Effector memory CD4-positive, alpha-beta T cell (primary cell): ENCODE data around the gene USP53.
"Not testable (repeated sequence)": the region's sequence is repeated elsewhere in the genome, so short reads cannot be mapped to it uniquely, and the experiment has no call there.

Experiments used
- DNase-seq, 3 donors: peaks; one replicate each; pipeline ENCODE4 v3.0.0-alpha.2; 2020
- H3K27ac ChIP-seq: 2 replicates; pipeline ENCODE4 v1.7.0; 2013; ENCODE audit warnings: mild to moderate bottlenecking, low read length, moderate library complexity; ENCODE audit not compliant: insufficient read depth, poor library complexity, severe bottlenecking
- H3K27me3 ChIP-seq: replicated peaks from 2 replicates; pipeline ENCODE4 v1.7.0; 2013; ENCODE audit warnings: mild to moderate bottlenecking, low read length; ENCODE audit not compliant: insufficient read depth, control insufficient read depth, poor library complexity, severe bottlenecking
- H3K36me3 ChIP-seq: 2 replicates; pipeline ENCODE4 v1.7.0; 2013; ENCODE audit warnings: mild to moderate bottlenecking, low read length, moderate library complexity; ENCODE audit not compliant: control insufficient read depth, insufficient read depth
- H3K4me1 ChIP-seq: 2 replicates; pipeline ENCODE4 v1.7.0; 2013; ENCODE audit warnings: low read length, mild to moderate bottlenecking; ENCODE audit not compliant: control insufficient read depth, insufficient read depth, poor library complexity, severe bottlenecking
- H3K4me3 ChIP-seq: 2 replicates; pipeline ENCODE4 v1.7.0; 2013; ENCODE audit warnings: low read length, low read depth, mild to moderate bottlenecking; ENCODE audit not compliant: insufficient read depth, poor library complexity, severe bottlenecking
- H3K9me3 ChIP-seq: 2 replicates; pipeline ENCODE4 v1.7.0; 2013; ENCODE audit warnings: mild to moderate bottlenecking, low read length, moderate library complexity; ENCODE audit not compliant: control insufficient read depth
- total RNA-seq, 3 donors: gene quantifications; one replicate each; lab custom pipeline; 2026; lab: John Stamatoyannopoulos, UW

The USP53 gene
- total RNA-seq: 53.3 to 59.8 (median 58.7) reads per million in 3 donors

- Histone ChIP-seq H3K27me3 (no peaks in the 10 kb centered on the region), H3K36me3 (no peaks in the 10 kb centered on the region)
Observed at GRCh38 chr4:119212234-119212963, at the start of gene USP53. Gene USP53, plus strand, starts transcription at chr4:119212713. Its CDS starts 27,047 bp downstream, at chr4:119239760.

GRCh38 chr4:119165767-119166166, 46.7 kb upstream of the USP53 start:
- DNase-seq: no peak
- Histone ChIP-seq H3K27me3 (no peaks in the 10 kb centered on the region), H3K4me1 (no peaks in the 10 kb centered on the region), H3K4me3 (no peak overlapping the region), H3K36me3 (no peaks in the 10 kb centered on the region), H3K27ac (no peak overlapping the region), H3K9me3 (no peaks in the 10 kb centered on the region)

More at GRCh38 chr4:119212234-119212963, at the start of gene USP53:
- DNase-seq: peak; percentile 96 to 97 (median 97)
- Histone ChIP-seq H3K27ac (peak within 1 kb of the TSS; percentile 77), H3K9me3 (no peaks in the 10 kb centered on the region), H3K4me1 (peaks cover 10% of the 10 kb centered on the region), H3K4me3 (peak within 1 kb of the TSS; percentile 78)

- H3K4me3 ChIP-seq: no peak overlapping the region
- H3K27ac ChIP-seq: no peak overlapping the region
- DNase-seq: no peak
- no peaks in the 10 kb centered on the region for H3K36me3 ChIP-seq
- no peaks in the 10 kb centered on the region for H3K9me3 ChIP-seq
- no peaks in the 10 kb centered on the region for H3K4me1 ChIP-seq
- no peaks in the 10 kb centered on the region for H3K27me3 ChIP-seq
Observed at GRCh38 chr4:119170195-119170594, 42.3 kb upstream of the USP53 start.

- Histone ChIP-seq H3K9me3 (no peaks in the 10 kb centered on the region), H3K27ac (no peak overlapping the region), H3K4me3 (no peak overlapping the region), H3K27me3 (no peaks in the 10 kb centered on the region), H3K4me1 (no peaks in the 10 kb centered on the region), H3K36me3 (no peaks in the 10 kb centered on the region)
- DNase-seq: no peak
Observed at GRCh38 chr4:119172223-119172622, 40.3 kb upstream of the USP53 start.

- not testable (repeated sequence) for H3K27ac ChIP-seq, DNase-seq, H3K27me3 ChIP-seq, H3K4me1 ChIP-seq, H3K4me3 ChIP-seq, H3K9me3 ChIP-seq, H3K36me3 ChIP-seq
Observed at GRCh38 chr4:119173729-119174361, 38.7 kb upstream of the USP53 start.

- Histone ChIP-seq H3K4me3 (no peak overlapping the region), H3K36me3 (no peaks in the 10 kb centered on the region), H3K27ac (no peak overlapping the region), H3K27me3 (no peaks in the 10 kb centered on the region), H3K9me3 (no peaks in the 10 kb centered on the region), H3K4me1 (no peaks in the 10 kb centered on the region)
- DNase-seq: no peak
Observed at GRCh38 chr4:119179011-119179410, 33.5 kb upstream of the USP53 start.

GRCh38 chr4:119184128-119184527, 28.4 kb upstream of the USP53 start:
- Histone ChIP-seq H3K4me3 (no peak overlapping the region), H3K36me3 (no peaks in the 10 kb centered on the region), H3K4me1 (no peaks in the 10 kb centered on the region), H3K27me3 (no peaks in the 10 kb centered on the region), H3K27ac (no peak overlapping the region), H3K9me3 (no peaks in the 10 kb centered on the region)
- no peak for DNase-seq

GRCh38 chr4:119189638-119190037, 22.9 kb upstream of the USP53 start:
- no peaks in the 10 kb centered on the region for H3K4me1 ChIP-seq
- DNase-seq: no peak
- H3K9me3 ChIP-seq: no peaks in the 10 kb centered on the region
- H3K36me3 ChIP-seq: no peaks in the 10 kb centered on the region
- H3K27ac ChIP-seq: no peak overlapping the region
- no peaks in the 10 kb centered on the region for H3K27me3 ChIP-seq
- no peak overlapping the region for H3K4me3 ChIP-seq

GRCh38 chr4:119190354-119190753, 22.2 kb upstream of the USP53 start:
- DNase-seq: no peak
- Histone ChIP-seq H3K36me3 (no peaks in the 10 kb centered on the region), H3K27ac (no peak overlapping the region), H3K27me3 (no peaks in the 10 kb centered on the region), H3K4me3 (no peak overlapping the region), H3K4me1 (no peaks in the 10 kb centered on the region), H3K9me3 (no peaks in the 10 kb centered on the region)

- Histone ChIP-seq H3K27ac (no peak overlapping the region), H3K9me3 (no peaks in the 10 kb centered on the region), H3K36me3 (no peaks in the 10 kb centered on the region), H3K27me3 (no peaks in the 10 kb centered on the region), H3K4me3 (no peak overlapping the region), H3K4me1 (no peaks in the 10 kb centered on the region)
- DNase-seq: no peak
Observed at GRCh38 chr4:119191505-119191904, 21.0 kb upstream of the USP53 start.
